ENCODE data around the gene BMP2K.

BMP2K gene

GRCh38 chr4:78797777-78798284, 21.7 kb downstream of the BMP2K start:
- ChIA-PET CTCF (interaction anchor here (0.9 to 1.2 kb wide), 2 partner anchors 9 to 11 kb away, joined by 3 read pairs; no protein-coding TSS in a partner anchor), POLR2A (no interaction called here)
- no peak for TF ChIP-seq CTCF (IDR thresholded peaks at IDR 0.05; ENCODE audit: control extremely low read depth, extremely low read depth, low read depth, missing control alignments)
- no peak for DNase-seq (ENCODE audit: extremely low spot score)

GRCh38 chr4:78799551-78800495, 23.7 kb downstream of the BMP2K start:
- ChIA-PET CTCF (interaction anchor here (2.3 kb wide), 1 partner anchor 10 kb away, joined by 9 read pairs; no protein-coding TSS in a partner anchor), POLR2A (no interaction called here)

GRCh38 chr4:78800965-78801364, 24.8 kb downstream of the BMP2K start:
- POLR2A ChIA-PET = no interaction called here
- no peak for TF ChIP-seq CTCF (IDR thresholded peaks at IDR 0.05; ENCODE audit: control extremely low read depth, extremely low read depth, low read depth, missing control alignments)
- DNase-seq (ENCODE audit: extremely low spot score) = no peak
- CTCF ChIA-PET = interaction anchor here (1.1 to 2.3 kb wide), 3 partner anchors 9 to 156 kb away, joined by 3 to 9 read pairs (median 4); no protein-coding TSS in a partner anchor

More at GRCh38 chr4:78799551-78800495, 23.7 kb downstream of the BMP2K start:
- no peak for DNase-seq (ENCODE audit: extremely low spot score)
- TF ChIP-seq CTCF (IDR thresholded peaks at IDR 0.05; ENCODE audit: control extremely low read depth, extremely low read depth, low read depth, missing control alignments) = no peak

GRCh38 chr4:78803983-78804382, 27.8 kb downstream of the BMP2K start:
- CTCF ChIA-PET = interaction anchor here (1.2 kb wide), 1 partner anchor 130 kb away, joined by 3 read pairs; no protein-coding TSS in a partner anchor
- DNase-seq (ENCODE audit: extremely low spot score) = no peak
- POLR2A ChIA-PET = no interaction called here
- no peak for TF ChIP-seq CTCF (IDR thresholded peaks at IDR 0.05; ENCODE audit: control extremely low read depth, extremely low read depth, low read depth, missing control alignments)

- ChIA-PET POLR2A (no interaction called here), CTCF (no interaction called here)
- TF ChIP-seq CTCF (IDR thresholded peaks at IDR 0.05; ENCODE audit: control extremely low read depth, extremely low read depth, low read depth, missing control alignments) = no peak
- DNase-seq (ENCODE audit: extremely low spot score) = no peak
Observed at GRCh38 chr4:78806943-78807460, 30.9 kb downstream of the BMP2K start.

- POLR2A ChIA-PET = no interaction called here
- DNase-seq (ENCODE audit: extremely low spot score) = no peak
- CTCF ChIA-PET = interaction anchor here (1.7 to 1.8 kb wide), 2 partner anchors 8 to 20 kb away, joined by 4 read pairs; no protein-coding TSS in a partner anchor
- TF ChIP-seq CTCF (IDR thresholded peaks at IDR 0.05; ENCODE audit: control extremely low read depth, extremely low read depth, low read depth, missing control alignments) = no peak
Observed at GRCh38 chr4:78809295-78809694, 33.1 kb downstream of the BMP2K start.

Measured in GM10248 (cell line).